HG02981 (cell line): ENCODE data around the gene CDC26.

Experiments
- ATAC-seq: cut with Tn5 transposase; IDR thresholded peaks from one replicate; pipeline ENCODE4 v1.9.1; 2021; ENCODE audit warnings: mild to moderate bottlenecking, moderate library complexity; ENCODE audit not compliant: unreplicated experiment

Gene CDC26

GRCh38 chr9:113275157-113276131 is at the start of gene CDC26, which contains the start of gene PRPF4:
Gene CDC26, minus strand, starts transcription at chr9:113275572. Its CDS starts 3,065 bp downstream, at chr9:113272507.
Gene PRPF4, plus strand, starts transcription at chr9:113275658. Its CDS starts 86 bp downstream, at chr9:113275744.
- peak; percentile 97 for ATAC-seq

- no peak for ATAC-seq
These were observed 47.3 kb upstream of the CDC26 start for GRCh38 chr9:113322671-113323070.

GRCh38 chr9:113320051-113320450 is 44.7 kb upstream of the CDC26 start:
- ATAC-seq: no peak

DNA sequence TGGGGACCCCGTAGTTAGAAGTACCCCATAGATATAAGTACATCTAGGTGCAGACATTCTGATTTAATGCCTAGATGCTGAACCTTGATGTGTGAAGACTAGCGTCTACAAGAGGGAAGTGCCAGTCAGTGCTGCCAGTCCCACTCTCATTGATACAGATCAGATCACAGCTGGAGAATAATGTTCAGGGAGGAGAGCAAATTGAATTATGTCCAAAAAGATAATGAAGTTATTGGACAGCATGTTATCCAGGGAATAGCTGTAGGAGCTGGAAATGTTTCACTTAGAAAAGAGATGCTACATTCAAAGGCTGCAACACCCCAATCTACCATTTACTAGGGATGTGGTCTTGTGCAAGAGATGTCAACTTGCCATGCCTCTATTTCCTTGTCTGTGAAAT is 43.7 kb upstream of the CDC26 start:
- no peak for ATAC-seq

- no peak for ATAC-seq
These were observed 42.4 kb upstream of the CDC26 start for GRCh38 chr9:113317777-113318176.

GRCh38 chr9:113316030-113316429 is 40.7 kb upstream of the CDC26 start:
- ATAC-seq: no peak

DNA sequence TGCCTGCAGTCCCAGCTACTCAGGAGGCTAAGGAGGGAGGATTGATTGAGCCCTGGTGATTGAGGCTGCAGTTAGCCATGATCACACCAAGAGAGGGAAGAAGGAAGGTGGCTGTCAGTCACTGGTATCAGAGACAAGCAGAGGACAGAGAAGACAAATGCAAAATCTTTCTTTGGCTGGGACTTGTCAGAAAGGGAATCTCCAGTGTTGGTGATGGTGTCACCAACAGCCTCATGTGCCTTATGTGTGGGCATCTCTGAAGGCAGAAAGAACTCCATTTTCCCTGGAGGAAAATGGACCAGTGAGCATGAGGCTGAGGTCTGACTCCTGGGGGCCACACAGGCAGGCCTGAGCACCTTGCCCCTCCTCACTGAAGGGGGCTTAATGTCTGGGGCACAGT is 39.9 kb upstream of the CDC26 start:
- ATAC-seq: no peak

DNA sequence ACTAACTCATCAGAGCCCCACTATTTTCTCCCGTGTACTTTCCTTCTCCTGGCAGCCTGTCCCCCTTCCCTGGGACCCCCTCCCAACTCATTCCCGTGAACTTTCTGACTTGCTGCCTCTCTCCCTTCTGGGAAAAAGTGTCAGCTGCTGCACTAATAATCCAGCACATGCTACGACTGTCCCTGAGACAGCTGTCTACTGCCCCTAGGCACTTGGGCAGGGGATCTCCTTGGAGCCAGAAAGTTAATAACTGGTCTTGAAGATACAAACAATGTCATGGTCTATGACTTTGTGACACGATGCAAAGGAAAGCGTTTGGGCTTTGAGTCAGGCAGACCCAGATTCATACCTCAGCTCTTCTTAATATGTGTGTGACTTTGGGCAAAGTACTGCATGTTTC is 37.9 kb upstream of the CDC26 start:
- no peak for ATAC-seq

- no peak for ATAC-seq
These were observed 36.6 kb upstream of the CDC26 start for GRCh38 chr9:113311961-113312360.

GRCh38 chr9:113310538-113310937 is 35.2 kb upstream of the CDC26 start:
- ATAC-seq: no peak

DNA sequence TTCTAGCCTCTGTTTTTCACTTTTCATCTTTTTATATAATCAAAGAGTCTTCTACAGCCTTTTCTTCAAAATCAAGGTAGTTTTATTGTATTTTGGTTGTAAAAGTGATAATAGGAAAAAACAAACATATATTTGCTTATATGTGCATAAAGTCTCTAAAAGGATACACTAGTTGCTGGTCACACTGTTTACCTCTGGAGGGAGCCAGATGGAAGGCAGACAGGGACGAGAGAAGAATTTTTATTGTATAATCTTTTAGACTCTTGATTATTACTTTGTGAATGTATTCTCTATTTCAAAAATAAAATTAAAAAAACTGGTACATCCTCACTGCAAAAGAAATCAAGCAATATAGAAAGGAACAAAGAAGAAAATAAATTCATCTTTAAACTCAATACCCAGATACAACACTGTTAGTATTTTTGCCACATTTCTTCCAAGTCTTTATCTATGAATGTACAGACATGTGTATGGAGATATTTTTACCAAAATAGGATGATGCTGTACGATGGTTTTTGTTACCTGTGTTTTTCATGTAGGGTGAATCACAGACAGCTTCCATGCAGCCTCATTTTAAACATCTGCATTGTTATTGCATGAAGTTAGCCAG is 33.9 kb upstream of the CDC26 start:
- no peak for ATAC-seq

DNA sequence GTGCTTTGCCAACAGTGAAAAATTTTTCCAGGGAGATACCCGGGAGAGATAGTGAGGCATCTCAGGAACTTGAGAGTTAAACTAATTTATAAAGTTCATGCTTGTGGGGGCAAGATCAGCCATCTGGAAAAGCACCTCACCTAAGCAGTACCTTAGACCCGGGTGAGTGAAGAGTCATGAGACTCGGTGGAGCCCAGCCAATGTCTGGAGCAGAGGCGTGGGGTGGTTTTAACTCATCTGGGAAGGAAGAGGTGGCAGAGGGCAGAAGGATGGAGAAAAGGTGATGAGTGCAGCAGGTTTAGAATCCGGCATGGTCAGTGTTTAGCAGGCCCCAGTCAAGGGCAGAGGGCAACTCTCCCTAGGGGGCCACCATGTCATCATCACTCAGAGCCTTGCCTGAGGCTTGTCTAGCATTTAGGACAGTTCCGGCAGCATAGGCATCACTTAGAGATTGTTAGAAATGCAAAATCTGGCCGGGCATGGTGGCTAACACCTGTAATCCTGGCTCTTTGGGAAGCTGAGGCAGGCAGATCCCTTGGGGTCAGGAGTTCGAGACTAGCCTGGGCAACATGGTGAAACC is 32.1 kb upstream of the CDC26 start:
- ATAC-seq: no peak

DNA sequence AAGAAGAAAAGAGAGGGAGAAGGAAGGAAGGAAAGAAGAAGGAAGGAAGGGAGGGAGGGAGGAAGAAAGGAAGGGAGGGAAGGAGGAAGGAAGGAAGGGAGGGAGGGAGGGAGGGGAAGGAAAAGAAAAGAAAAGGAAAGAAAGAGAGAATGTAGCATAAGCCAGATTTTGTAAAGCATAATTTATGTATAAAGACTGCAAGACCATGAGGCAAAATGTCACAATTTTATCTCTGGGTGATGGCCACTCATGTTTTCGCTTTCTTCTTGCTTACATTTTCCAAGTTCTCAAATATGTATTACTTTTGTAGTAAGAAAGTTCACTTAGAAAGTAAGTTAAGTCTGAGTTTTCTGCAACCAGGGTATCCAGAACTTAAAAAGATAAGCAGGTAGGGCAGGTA is 31.2 kb upstream of the CDC26 start:
- no peak for ATAC-seq

DNA sequence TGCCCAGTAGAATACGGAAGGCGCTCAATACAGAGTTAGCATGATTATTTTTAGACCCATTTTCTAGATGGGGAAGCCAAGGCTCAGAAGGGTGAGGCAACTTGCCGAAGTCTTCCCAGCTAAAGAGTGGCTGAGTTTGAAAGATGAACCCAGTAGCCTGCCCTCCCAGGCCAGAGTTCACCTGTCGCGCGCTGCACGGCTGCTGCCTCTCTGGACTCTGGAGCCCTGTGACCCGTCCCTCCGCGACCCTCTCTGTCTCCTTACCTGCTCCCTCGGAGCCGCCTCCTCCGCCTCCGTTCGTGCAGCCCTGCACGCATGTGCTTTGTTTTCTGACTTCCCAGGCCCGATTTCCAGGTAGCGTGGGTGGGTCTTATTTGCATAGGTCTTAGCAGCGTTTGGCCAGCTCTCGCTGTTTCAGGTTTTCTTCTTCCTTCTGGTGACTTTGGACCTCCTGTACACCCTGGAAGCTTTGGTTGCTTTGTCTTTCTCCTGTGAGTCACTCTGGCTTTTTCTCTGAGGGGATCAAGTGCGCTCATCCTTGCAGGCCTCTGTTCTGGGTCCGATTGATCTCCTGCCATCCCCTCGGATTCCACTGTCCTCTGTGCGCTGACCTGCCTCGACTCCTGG is 27.5 kb upstream of the CDC26 start, which contains the start of gene RNF183:
Gene RNF183 (minus strand): TSS at position 585 of the 627 bp plus-strand sequence. CDS start 5,192 bp downstream, outside the sequence.
- ATAC-seq: no peak

- no peak for ATAC-seq
These were observed 26.2 kb upstream of the CDC26 start for GRCh38 chr9:113301548-113301947.

GRCh38 chr9:113299800-113300292 is 24.5 kb upstream of the CDC26 start:
- ATAC-seq: no peak

- no peak for ATAC-seq
These were observed 23.8 kb upstream of the CDC26 start for GRCh38 chr9:113298924-113299770.

GRCh38 chr9:113298311-113298710 is 22.9 kb upstream of the CDC26 start:
- ATAC-seq: no peak

- no peak for ATAC-seq
These were observed 21.6 kb upstream of the CDC26 start for GRCh38 chr9:113296796-113297558.
